Stimulated activated CD8-positive, alpha-beta memory T cell treated with anti-CD3 and anti-CD28 coated beads, Interleukin-7, amount 100 ng/mL, for 1 hour (primary cell): ENCODE data around the gene MCM3.

Experiments
- DNase-seq, 2 donors: peaks; one replicate each; pipeline ENCODE4 v3.0.0-alpha.2; 2020; ENCODE audit warnings: low read depth in 2 of 2

Gene MCM3

DNA sequence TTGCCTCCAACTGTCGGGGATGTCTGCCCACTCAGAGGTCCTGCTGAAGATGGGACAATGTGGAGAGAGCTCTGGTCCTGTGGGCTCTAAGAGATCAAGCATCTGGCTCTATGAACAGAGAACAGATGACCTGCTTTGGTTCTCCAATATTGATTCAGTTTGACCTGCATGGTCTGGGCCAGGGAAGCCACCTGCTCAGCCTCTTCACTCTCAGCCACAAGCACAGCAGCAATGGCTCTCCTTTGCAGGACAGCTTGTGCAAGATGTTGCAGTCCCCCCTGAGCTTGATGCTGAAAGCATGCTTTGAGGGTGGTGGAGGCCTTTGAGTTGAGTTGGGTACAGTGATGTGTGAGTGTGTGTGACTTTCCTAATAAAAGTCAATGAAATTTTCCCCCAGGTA is 18.6 kb upstream of the MCM3 start:
- no peak for DNase-seq

DNA sequence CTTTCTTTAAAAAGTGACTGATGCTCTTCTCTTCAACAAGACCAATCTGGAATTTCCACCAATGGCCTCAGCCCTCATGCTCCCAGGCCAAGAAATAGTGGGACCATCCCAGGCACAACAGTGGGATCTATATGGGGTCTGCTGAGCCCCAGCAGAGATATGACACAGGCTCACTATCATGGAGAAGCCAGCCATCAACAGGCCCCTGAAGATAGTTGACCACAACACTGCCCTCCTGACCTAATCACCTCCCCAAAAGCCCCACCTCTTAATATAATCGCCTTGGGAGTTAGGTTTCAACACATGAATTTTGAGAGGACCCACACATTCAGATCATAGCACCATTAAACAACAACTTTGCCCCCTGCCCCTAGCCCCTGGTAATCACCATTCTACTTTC is 16.8 kb upstream of the MCM3 start:
- no peak for DNase-seq

DNA sequence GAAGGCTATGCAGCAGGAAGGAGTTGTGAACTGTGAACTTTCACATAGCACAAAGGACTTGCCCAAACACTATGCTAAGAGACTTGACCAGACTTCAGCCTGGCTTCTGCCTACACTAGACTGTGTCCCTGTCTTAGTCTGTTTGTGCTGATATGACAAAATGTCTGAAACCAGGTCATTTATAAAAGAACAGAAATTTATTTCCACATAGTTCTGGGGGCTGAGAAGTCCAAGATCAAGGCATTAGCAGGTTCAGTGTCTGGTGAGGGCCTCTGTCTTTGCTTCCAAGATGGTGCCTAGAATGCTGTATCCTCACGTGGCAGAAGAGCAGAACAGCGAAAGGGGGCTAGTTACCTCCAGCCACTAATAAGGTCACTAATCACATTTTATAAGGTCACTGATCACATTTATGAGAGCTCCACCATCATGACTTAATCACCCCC is 16.0 kb upstream of the MCM3 start:
- no peak for DNase-seq

DNA sequence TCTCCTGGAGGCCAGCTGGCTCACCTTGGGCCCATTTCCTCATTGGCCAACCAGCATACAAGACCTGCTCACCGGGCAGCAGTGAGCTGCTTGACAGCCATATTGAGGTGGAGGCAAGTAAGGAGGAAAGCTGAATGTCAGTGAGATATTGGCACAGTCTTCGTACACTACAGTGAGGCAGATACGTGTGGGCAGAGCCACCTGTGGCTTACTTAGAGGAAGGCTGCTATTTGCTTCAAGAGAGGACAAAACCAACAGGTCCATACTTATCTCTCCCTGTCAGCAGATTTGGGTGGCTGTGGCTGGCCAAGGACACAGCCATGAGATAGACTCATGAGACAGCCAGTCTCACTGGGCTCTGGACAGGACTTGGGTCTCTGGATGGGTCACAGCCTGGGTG is 15.1 kb upstream of the MCM3 start:
- no peak for DNase-seq

DNA sequence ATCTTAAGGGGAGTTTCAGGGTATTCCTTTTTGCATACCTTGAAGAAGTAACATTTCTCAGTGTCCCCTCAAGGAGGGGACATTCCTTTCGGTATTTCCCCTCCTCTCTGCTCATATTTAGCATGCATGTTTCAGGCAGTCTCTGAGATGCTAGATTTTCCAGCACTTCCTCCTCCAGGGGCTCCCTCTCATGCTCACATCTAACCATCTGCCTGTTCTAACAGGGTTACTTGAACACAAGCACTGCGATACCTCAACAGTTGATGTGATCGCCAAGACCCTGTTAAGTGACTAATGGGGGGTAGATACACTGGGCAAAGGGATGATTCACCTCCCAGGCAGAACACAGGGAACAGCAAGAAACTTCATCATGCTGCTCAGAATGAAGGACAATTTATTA is 12.9 kb upstream of the MCM3 start:
- no peak for DNase-seq

DNA sequence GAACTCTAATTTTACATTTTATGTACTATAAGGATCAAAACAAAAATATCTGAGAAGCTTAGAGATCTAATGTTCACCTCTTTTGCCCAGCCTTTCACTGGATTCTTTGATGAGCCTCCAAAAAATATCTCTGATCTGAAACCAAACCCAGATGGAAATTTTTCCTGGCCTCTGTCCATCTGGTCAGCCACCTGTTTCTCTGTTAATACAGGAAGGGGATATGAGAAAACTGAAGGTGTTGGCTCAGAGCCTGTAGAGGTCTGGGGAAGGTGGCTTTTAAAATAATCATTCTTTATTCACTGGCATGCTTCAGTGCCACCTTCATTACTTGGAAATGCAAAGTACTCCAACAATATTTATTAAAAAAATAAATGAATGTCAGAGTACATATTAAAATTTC is 8.5 kb upstream of the MCM3 start:
- no peak for DNase-seq

DNA sequence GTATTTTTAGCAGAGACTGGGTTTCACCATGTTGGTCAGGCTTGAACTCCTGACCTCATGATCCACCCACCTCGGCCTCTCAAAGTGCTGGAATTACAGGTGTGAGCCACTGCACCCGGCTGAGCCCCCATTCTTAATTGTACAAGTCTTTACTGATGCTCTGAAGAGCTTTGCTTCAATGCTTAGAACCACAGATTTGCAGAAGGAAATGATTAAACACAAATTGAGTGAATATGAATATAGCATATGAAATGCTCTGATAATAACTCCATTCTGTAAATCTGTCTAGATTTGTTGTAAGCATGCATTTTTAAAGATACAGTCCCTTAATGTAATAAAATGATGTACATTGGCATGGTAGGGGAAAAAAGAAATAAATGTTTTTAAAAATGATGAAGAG is 4.3 kb upstream of the MCM3 start:
- no peak for DNase-seq

DNA sequence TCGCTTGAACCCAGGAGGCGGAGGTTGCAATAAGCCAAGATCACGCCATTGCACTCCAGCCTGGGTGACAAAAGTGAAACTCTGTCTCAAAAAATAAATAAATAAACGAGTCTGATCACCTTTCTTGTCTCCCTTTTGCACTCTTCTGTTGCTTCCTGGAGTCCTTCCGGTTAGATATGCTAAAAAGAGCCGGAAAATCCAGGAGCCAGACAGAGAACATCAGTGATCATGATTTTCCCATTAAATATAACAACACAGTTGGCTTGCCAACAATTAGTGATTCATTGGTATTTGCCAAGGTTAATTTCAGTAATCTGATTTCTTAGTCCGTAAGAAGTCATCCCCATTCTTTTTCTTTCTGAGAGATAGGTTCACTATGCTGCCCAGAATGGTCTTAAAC is 3.7 kb upstream of the MCM3 start:
- DNase-seq: no peak

DNA sequence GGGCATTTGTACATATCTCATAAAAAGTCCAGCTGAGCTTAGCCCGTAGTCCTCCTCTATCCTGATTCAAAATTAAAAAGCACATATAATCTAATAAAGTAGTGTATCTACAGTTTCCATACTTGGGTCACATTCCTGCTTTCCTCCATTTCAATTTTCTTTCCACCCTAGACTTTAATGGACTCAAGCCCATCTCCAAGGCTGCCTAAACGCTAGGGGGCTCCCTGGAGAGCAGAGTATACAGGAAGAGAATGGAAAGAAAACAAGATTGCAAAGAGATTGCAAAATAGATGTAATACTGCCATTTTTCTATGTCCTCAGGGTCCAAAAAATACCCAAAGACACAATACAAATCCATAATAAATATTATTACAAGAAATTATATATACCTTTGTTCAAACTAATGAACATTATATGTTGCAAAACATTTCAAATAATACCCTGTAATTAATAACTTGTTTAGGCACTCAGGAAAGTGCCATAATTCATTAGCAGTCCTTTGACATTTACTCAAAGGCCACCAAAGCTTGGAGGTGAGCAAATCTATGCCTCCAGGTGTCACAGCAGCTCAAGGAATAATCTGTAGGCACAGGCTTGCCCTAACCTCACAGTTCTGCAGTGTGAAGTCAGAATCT is 2.4 kb upstream of the MCM3 start:
- DNase-seq: no peak

DNA sequence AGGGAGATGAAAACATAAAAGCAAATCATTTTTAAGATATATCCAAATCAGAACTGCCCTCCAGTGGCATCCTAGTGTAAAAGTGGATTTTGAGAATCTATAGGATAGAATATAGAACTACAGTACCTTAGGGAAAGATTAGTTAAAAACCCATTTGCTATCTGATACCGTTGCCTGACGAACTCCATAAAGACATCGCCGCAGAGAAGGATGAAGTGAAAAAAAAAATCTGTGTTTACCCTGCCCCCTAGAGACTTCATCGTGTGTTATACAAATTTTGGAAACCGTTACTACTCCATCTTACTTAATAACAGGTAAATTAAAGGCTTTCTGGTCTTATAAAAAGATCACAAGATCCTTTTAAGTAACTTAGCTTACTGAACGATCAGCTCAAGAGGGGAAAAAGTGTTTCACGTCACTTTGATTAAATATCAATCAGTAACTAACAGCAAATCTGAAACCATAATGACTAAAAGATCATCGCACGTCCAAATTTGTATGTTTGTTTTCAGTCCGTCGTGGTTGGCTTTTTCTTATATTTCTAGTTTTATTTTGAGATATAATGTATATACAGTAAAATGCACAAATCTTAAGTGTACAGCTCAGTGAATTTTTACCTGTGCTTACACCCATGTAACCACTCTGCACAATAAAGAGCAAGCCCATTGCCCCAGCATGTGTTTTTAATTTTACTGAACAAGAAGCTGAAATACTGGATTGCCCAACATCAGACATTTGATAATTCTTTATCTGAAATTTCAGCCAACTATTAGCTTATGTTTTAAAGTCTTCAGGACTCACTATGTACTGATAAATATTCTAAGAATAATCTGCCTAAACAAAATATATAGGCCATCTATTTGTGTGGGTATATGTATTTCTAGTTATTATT is 881 bp upstream of the MCM3 start:
- no peak for DNase-seq

DNA sequence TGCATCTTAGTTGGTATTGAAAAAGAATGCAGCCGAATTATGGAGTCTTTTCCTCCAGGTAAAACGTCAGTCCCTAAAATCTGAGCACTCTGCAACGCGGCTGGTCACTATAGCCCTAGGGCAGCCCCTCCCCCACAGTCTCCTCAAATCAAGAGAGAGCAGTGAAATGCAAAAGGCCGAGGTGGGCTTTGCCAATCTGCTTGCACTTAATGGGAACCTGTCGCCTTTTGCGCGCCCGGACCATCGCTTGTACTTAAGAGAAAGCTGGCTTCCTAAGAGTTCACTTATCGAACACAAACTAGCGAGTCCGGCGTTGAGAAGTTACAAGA is 447 bp downstream of the MCM3 start:
- no peak for DNase-seq

DNA sequence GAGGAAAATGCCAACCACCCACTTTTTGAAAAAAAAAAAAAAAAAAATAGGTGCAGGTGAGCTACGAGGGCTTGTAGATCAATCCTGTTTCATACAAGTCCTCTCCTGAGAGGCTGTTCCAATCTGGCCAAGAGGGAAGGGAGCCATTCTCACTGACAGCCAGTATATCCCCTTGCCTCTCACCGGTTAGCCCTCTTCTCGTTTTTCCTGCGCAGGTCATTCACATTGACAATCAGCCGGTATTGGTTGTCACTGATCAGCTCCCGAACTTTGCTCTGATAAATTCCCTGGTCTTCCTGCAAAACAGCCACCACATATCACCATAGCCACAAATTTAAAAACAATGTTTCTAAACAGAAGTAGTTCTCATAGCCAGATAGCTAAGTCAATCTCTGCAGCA is 1.4 kb downstream of the MCM3 start:
- DNase-seq: no peak

DNA sequence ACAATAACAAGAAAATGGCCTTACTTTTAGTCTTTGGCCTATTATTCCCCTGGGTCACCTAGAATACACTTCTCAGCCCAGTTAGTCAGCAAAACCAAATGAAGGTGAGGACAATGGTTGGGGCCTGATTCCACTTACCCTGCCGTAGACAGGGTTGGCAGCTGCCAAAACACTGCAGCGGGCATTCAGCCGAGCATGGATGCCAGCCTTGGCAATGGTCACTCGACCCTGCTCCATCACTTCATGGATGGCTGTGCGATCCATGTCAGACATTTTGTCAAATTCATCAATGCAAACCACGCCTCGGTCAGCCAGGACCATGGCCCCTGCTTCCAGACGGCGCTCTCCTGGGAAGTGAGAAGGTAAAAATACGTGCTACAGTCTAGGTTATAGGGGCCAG is 8.4 kb downstream of the MCM3 start:
- no peak for DNase-seq

DNA sequence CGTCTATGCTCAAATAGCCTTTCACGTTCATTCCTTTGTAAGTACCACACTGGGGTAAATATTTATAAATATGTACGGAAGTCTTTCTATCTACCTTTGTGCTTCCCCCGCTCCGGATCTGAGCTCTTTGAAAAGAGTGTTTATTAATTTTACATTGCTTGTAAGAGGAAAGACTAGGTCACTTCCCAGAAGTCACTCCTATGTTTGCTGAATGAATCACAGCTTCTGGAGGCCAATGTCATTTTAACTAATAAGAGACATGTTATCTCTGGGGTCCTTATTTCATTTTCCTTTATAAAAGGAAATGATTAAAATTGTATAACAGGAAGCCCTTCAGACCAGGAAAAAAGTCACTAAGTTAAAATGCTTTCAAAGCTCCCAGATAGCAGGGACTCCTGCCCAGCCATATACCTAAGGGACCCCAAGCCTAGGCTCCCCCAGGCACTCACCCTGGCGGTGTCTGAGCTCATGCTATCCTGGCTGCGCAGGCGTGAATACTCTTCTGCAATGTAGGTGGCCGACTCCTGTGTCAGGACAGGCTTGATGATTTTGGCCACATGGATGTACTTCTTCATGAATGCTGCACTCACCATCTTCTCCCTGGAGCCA is 12.6 kb downstream of the MCM3 start:
- no peak for DNase-seq

DNA sequence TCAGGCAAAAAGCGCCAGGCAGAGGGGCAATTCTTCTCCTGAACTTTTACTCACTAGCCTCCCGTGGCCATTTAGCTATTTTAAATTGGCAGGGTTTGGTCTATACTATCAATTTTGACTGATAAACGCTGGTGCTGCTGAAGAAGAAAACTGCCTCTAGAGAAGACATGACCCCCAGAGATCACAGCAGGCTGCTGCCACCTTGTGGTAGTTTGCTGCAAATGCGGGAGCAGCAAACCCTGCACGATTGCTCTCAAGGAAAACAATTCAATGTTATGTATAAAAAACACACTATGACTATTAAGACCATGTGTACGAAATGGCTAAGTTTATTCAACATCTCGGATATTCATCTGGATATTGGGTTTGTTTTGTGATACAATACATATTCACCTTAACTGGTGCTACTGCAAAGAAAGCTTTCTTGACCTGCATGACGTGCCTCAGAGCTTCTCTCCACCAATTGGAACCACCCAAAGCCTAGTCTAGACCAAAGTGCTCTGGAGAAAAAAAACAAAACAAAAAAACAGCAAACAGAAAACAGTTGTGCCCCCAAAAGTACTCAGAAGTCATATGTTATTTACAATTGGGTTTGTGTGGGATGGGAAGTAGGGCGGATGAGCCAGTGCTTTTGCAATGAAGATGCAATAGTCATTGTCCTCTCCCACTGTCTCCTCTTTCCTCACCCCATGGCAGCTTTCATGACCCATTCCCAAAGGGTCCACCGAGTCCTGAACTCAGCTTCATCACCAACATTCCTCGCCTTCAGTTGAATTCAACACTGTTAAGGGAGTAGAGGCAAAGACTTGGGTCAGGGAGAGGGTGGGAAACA is 20.6 kb downstream of the MCM3 start:
- peak; percentile 36 to 46 for DNase-seq

DNA sequence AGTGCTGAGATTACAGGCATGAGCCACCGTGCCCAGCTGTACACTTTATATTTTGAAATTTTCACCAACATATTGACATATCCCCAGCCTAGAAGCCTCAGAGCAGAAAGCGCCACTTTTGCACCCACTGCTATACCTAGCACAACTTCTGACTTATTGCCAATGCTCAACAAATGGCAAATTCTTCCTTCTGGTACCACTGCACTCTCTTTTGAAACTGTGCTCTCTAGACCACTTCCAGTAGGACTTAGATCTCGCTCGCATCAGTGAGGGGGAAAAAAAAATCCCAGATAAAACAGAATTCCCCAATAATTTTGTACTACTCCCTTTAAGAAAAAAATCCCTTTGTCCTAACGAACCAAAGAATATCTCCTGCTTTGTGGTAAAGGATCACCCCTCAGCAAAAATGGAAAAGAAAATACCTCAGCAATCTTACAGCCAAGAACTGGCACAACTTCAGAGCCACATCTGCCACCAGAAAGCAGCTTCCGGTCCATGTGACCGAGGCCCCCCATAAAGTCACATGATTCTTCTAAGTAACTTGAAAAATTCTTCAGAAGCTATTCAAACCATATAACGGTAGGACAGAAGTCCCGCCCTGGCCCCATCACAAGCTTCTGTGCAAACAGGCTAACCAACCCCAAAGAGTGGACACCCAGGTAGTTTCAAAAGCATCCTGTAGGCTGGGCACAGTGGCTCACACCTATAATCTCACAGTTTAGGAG is 21.8 kb downstream of the MCM3 start:
- DNase-seq: no peak

DNA sequence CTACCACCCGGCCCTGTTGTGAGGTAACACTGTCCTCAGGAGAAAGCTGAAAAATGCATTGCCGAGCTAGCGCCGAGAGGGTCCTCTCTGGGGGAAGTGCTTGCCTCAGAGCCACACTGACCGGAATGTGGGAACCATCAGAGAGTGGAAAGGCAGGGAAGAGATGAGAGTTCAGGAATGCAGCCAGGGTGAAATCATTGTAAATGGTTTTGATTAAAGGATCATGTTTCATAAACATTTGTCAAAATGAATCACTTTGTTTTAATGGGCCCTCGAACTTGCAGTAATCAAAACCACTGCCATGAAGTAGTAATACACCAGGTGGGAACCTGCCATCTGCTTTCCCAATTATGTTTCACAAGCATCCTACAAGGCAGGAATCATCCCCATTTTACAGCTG is 23.3 kb downstream of the MCM3 start:
- no peak for DNase-seq

DNA sequence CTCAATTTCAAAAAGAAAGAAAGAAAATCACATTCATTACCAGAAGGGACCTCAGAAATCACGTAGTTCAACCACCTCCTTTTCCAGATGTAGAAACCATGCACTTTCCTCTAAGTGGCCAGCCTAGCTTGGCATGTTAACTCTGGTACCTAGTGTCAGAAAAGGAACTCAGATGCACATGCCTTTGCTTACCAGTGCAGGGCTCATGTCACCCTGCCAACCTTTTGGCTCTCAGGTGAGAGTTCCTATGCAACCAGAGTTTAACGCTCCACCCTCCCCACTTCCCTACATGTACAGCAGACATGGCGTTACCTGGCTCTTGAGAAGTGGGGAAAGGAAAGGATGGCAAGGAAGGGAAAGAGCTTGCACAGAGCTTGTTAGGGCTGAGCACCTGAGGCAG is 23.9 kb downstream of the MCM3 start:
- DNase-seq: no peak

DNA sequence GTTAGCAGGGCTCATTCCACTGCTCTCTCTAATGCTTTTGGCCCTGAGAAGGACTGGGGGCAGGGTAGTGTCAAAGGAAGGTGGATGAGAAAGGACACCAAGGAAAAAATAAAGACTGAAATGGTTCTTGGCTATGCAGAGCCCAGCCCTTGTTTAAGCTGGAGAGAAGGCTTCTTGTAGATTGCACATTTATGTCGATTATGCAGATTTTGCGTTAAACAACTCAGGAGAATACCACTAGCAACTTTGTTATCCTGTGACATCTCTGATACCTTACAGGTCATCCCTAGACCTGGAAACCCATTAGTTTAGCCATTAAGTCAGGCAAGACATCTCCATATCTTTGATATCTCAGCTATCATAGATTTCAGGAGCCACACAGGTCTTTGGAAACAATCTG is 29.1 kb downstream of the MCM3 start:
- no peak for DNase-seq

DNA sequence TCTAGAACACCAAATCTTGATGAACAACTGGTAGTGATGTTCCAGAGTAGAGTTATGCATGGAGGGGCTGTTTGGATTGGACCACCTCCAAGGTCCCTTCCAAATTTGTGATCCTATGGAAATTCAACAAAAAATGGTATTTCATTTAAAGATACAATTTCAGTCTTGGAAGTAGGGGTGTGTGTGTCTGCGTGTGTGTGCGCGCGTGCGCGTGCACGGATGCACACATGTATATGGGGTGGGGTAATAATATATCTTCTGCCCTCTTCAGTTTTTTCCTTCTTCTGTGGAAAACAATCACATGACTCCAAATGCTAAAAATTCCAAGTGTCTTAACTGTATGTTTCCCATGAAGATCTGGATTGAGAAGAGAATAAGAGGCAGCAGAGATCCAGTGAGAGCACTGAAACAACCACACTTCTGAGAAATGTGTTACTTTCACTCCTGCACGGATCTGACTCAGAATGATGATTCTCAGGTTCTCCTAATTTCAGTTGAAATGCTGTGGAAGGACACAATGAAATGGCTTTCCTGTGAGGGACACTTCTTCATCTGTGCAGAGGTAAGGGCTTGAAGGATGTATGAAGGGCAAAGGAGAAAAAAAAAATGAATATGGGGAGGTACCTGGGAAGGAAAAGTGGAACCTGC is 29.7 kb downstream of the MCM3 start:
- no peak for DNase-seq

DNA sequence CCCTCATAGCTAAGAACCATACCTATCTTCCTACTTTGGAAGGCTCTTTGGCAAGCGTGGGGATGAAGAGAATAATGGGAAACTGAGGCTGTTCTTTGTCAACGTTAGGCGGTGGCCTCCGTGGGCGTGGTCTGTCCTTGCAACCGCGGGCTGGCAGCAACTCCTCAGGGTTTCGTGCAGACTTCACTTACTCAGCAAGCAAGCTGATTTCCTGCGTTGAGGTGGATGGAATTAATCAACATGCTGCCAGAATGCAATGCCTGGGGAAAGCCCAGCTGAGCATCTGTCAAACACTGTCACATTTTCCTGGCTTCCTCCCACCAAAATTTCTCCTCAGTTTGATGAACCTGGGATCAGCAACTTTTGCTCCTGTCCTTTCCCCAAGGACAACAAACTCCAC is 31.0 kb downstream of the MCM3 start:
- no peak for DNase-seq
